OCI-LY1 (cell line): Measurements from ENCODE around the gene MYOZ1.

Source experiments
- H2AFZ ChIP-seq: fragments of 200-600 bp; sonication (generic), shearing (Covaris generic); 2 replicates; pipeline ENCODE4 v1.6.0; 2014; ENCODE audit warnings: antibody characterized with exemption, mild to moderate bottlenecking, low read length
- H3F3A ChIP-seq: fragments of 200-600 bp; sonication (generic), shearing (Covaris generic); 2 replicates; pipeline ENCODE4 v1.6.0; 2014; ENCODE audit warnings: mild to moderate bottlenecking, antibody characterized with exemption, low read length, moderate library complexity; ENCODE audit not compliant: insufficient read depth
- H3K27ac ChIP-seq: fragments of 200-600 bp; sonication (generic); 2 replicates; pipeline ENCODE4 v1.5.1; 2014; ENCODE audit warnings: low read length, mixed run types, mild to moderate bottlenecking, low read depth; ENCODE audit not compliant: poor library complexity, severe bottlenecking
- H3K27me3 ChIP-seq: fragments of 200-600 bp; sonication (generic); 2 replicates; pipeline ENCODE4 v1.6.0; 2014; ENCODE audit warnings: antibody characterized with exemption, mild to moderate bottlenecking, low read length, moderate library complexity; ENCODE audit not compliant: insufficient read depth
- H3K36me3 ChIP-seq: fragments of 200-600 bp; sonication (generic); 2 replicates; pipeline ENCODE4 v1.6.1; 2014; ENCODE audit warnings: mild to moderate bottlenecking, antibody characterized with exemption, low read length, moderate library complexity, mixed read lengths; ENCODE audit not compliant: insufficient read depth
- H3K4me1 ChIP-seq: fragments of 200-600 bp; sonication (generic); 2 replicates; pipeline ENCODE4 v1.5.1; 2014; ENCODE audit warnings: mild to moderate bottlenecking, low read length, moderate library complexity; ENCODE audit not compliant: insufficient read depth, severe bottlenecking
- H3K4me2 ChIP-seq: fragments of 200-600 bp; sonication (generic), shearing (Covaris generic); 2 replicates; pipeline ENCODE4 v1.6.1; 2014; ENCODE audit warnings: low read length
- H3K4me3 ChIP-seq: fragments of 200-600 bp; sonication (generic); 2 replicates; pipeline ENCODE4 v1.5.1; 2014; ENCODE audit warnings: low read length, low read depth, mild to moderate bottlenecking, mixed read lengths; ENCODE audit not compliant: poor library complexity, severe bottlenecking
- H3K79me2 ChIP-seq: fragments of 200-600 bp; shearing (Covaris generic); 2 replicates; pipeline ENCODE4 v1.6.1; 2016; ENCODE audit warnings: mixed run types, low read length, mixed read lengths; ENCODE audit not compliant: insufficient read depth
- H3K9ac ChIP-seq: fragments of 200-600 bp; sonication (generic), shearing (Covaris generic); 2 replicates; pipeline ENCODE4 v1.6.1; 2014; ENCODE audit warnings: mild to moderate bottlenecking, low read length, mixed read lengths
- H3K9me2 ChIP-seq: fragments of 200-600 bp; sonication (generic), shearing (Covaris generic); 2 replicates; pipeline ENCODE4 v1.6.1; 2014; ENCODE audit warnings: low read depth, mild to moderate bottlenecking, low read length, mixed read lengths
- H3K9me3 ChIP-seq: fragments of 200-600 bp; shearing (Covaris generic); 2 replicates; pipeline ENCODE4 v1.6.1; 2014; ENCODE audit warnings: low read length, mixed read lengths
- H4K20me1 ChIP-seq: fragments of 200-600 bp; sonication (generic), shearing (Covaris generic); 2 replicates; pipeline ENCODE4 v1.6.0; 2016; ENCODE audit warnings: mild to moderate bottlenecking, low read length; ENCODE audit not compliant: insufficient read depth
- CTCF ChIP-seq: fragments of 200-600 bp; sonication (generic), shearing (Covaris generic); IDR thresholded peaks from 2 replicates; pipeline ENCODE4 v1.5.1; 2017; ENCODE audit warnings: mild to moderate bottlenecking, antibody characterized with exemption, low read length, moderate library complexity, mixed read lengths
- EZH2 ChIP-seq: fragments of 200-600 bp; sonication (generic), shearing (Covaris generic); IDR thresholded peaks from 2 replicates; pipeline ENCODE4 v1.8.0; 2017; ENCODE audit warnings: borderline replicate concordance, mixed run types, mild to moderate bottlenecking, antibody characterized with exemption, low read length, moderate library complexity, mixed read lengths

The MYOZ1 gene

GRCh38 chr10:73588656-73589055 lies 52.6 kb downstream of the MYOZ1 start:
- no peaks in the 10 kb centered on the region for H3K27me3 ChIP-seq
- no peaks in the 10 kb centered on the region for H3K79me2 ChIP-seq
- no peaks in the 10 kb centered on the region for H3F3A ChIP-seq
- H3K4me3 ChIP-seq, result no peak overlapping the region
- peaks cover 3% of the 10 kb centered on the region; the same call in 1 of the 2 replicates for H3K9me3 ChIP-seq
- H3K4me1 ChIP-seq, result peaks cover 19% of the 10 kb centered on the region
- H3K4me2 ChIP-seq, result no peak overlapping the region
- H3K27ac ChIP-seq, result no peak overlapping the region
- H3K36me3 ChIP-seq, result no peaks in the 10 kb centered on the region
- no peaks in the 10 kb centered on the region for H3K9me2 ChIP-seq
- no peaks in the 10 kb centered on the region for H4K20me1 ChIP-seq
- H3K9ac ChIP-seq, result no peak overlapping the region
- TF ChIP-seq EZH2 (no peak), CTCF (no peak)
- H2AFZ ChIP-seq, result no peak overlapping the region

GRCh38 chr10:73586583-73586984 lies 54.7 kb downstream of the MYOZ1 start:
- TF ChIP-seq EZH2, result no peak
- TF ChIP-seq CTCF, result no peak
- Histone ChIP-seq H3F3A (no peaks in the 10 kb centered on the region), H3K4me2 (no peak overlapping the region), H3K36me3 (no peaks in the 10 kb centered on the region), H3K4me1 (peaks cover 6% of the 10 kb centered on the region), H3K9me3 (peaks cover 3% of the 10 kb centered on the region; the same call in 1 of the 2 replicates), H3K27ac (no peak overlapping the region), H3K9me2 (no peaks in the 10 kb centered on the region), H4K20me1 (no peaks in the 10 kb centered on the region), H3K27me3 (no peaks in the 10 kb centered on the region), H3K79me2 (no peaks in the 10 kb centered on the region), H3K4me3 (no peak overlapping the region), H2AFZ (no peak overlapping the region), H3K9ac (no peak overlapping the region)

GRCh38 chr10:73585327-73585726 lies 55.9 kb downstream of the MYOZ1 start:
- H3K27ac ChIP-seq, result no peak overlapping the region
- TF ChIP-seq EZH2, result no peak
- no peak for TF ChIP-seq CTCF
- H3K9ac ChIP-seq, result no peak overlapping the region

More at GRCh38 chr10:73585327-73585726, 55.9 kb downstream of the MYOZ1 start:
- Histone ChIP-seq H3K9me3 (peaks cover 3% of the 10 kb centered on the region; the same call in 1 of the 2 replicates), H3K4me1 (no peaks in the 10 kb centered on the region), H3K4me3 (no peak overlapping the region), H3K4me2 (no peak overlapping the region), H4K20me1 (no peaks in the 10 kb centered on the region), H3K36me3 (no peaks in the 10 kb centered on the region), H2AFZ (no peak overlapping the region), H3K79me2 (no peaks in the 10 kb centered on the region), H3F3A (no peaks in the 10 kb centered on the region), H3K27me3 (no peaks in the 10 kb centered on the region), H3K9me2 (no peaks in the 10 kb centered on the region)
